ENCODE data around the gene ANAPC13. TPM values are rescaled to one million over a fixed set of nuclear protein-coding genes. Genes with fewer than 3 reads are reported as not detected.

Gene ANAPC13
- polyA plus RNA-seq, 1 donor from 2014 or later, result 178 TPM

DNA sequence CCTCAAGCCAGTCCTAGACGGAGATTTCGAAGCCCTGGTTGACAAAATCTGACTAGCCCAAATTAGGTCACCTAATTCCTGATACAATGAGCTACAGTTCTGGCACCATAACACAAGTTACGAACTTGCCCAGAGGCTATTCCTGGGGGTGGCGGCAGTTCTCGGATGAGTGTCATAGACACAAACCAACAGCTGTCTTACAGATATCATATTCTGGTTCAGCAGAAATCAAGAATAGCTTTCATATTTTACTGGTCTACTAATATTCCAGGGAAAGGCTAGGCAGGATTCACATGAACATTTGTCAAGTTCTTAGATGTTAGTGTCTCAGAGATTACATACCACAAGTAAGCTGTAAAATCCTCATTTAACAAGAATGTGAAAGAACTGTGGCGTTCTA is 8.8 kb downstream of the ANAPC13 start:
- Histone ChIP-seq H3F3A (ENCODE audit: insufficient read depth, low read length, poor library complexity, severe bottlenecking) (no peaks in the 10 kb centered on the region), H3K79me2 (replicated peaks; ENCODE audit: insufficient read depth, low read length) (no peaks in the 10 kb centered on the region), H3K27ac (ENCODE audit: low read length) (no peak overlapping the region), H3K4me2 (ENCODE audit: low read length) (no peak overlapping the region), H3K4me3 (ENCODE audit: low read length) (no peak overlapping the region), H3K9ac (ENCODE audit: low read length) (no peak overlapping the region), H4K20me1 (ENCODE audit: insufficient read depth) (no peaks in the 10 kb centered on the region), H3K36me3 (ENCODE audit: insufficient read depth, low read length) (peaks cover 10% of the 10 kb centered on the region), H3K9me2 (ENCODE audit: insufficient read depth, low read length) (no peaks in the 10 kb centered on the region), H3K9me3 (ENCODE audit: low read length) (no peaks in the 10 kb centered on the region), H2AFZ (ENCODE audit: low read depth, low read length) (no peak overlapping the region), H3K27me3 (ENCODE audit: insufficient read depth, low read depth, low read length) (no peaks in the 10 kb centered on the region)
- TF ChIP-seq RAD21 (conservative IDR thresholded peaks at IDR 0.05) (no peak), EP300 (conservative IDR thresholded peaks at IDR 0.05; ENCODE audit: poor library complexity, severe bottlenecking) (no peak), SMC3 (conservative IDR thresholded peaks at IDR 0.05; ENCODE audit: poor library complexity) (no peak), EZH2 (IDR thresholded peaks at IDR 0.05; ENCODE audit: borderline replicate concordance, insufficient read depth, low read length, poor library complexity, severe bottlenecking) (no peak), TAF1 (IDR thresholded peaks at IDR 0.05; ENCODE audit: low read depth) (no peak), MXI1 (conservative IDR thresholded peaks at IDR 0.05; ENCODE audit: poor library complexity, severe bottlenecking) (no peak), POLR2AphosphoS5 (IDR thresholded peaks at IDR 0.05) (no peak)
- TF ChIP-seq, protein P1, sequence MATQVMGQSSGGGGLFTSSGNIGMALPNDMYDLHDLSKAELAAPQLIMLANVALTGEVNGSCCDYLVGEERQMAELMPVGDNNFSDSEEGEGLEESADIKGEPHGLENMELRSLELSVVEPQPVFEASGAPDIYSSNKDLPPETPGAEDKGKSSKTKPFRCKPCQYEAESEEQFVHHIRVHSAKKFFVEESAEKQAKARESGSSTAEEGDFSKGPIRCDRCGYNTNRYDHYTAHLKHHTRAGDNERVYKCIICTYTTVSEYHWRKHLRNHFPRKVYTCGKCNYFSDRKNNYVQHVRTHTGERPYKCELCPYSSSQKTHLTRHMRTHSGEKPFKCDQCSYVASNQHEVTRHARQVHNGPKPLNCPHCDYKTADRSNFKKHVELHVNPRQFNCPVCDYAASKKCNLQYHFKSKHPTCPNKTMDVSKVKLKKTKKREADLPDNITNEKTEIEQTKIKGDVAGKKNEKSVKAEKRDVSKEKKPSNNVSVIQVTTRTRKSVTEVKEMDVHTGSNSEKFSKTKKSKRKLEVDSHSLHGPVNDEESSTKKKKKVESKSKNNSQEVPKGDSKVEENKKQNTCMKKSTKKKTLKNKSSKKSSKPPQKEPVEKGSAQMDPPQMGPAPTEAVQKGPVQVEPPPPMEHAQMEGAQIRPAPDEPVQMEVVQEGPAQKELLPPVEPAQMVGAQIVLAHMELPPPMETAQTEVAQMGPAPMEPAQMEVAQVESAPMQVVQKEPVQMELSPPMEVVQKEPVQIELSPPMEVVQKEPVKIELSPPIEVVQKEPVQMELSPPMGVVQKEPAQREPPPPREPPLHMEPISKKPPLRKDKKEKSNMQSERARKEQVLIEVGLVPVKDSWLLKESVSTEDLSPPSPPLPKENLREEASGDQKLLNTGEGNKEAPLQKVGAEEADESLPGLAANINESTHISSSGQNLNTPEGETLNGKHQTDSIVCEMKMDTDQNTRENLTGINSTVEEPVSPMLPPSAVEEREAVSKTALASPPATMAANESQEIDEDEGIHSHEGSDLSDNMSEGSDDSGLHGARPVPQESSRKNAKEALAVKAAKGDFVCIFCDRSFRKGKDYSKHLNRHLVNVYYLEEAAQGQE (IDR thresholded peaks at IDR 0.05; ENCODE audit: borderline replicate concordance), result no peak
- TF ChIP-seq, protein P2, sequence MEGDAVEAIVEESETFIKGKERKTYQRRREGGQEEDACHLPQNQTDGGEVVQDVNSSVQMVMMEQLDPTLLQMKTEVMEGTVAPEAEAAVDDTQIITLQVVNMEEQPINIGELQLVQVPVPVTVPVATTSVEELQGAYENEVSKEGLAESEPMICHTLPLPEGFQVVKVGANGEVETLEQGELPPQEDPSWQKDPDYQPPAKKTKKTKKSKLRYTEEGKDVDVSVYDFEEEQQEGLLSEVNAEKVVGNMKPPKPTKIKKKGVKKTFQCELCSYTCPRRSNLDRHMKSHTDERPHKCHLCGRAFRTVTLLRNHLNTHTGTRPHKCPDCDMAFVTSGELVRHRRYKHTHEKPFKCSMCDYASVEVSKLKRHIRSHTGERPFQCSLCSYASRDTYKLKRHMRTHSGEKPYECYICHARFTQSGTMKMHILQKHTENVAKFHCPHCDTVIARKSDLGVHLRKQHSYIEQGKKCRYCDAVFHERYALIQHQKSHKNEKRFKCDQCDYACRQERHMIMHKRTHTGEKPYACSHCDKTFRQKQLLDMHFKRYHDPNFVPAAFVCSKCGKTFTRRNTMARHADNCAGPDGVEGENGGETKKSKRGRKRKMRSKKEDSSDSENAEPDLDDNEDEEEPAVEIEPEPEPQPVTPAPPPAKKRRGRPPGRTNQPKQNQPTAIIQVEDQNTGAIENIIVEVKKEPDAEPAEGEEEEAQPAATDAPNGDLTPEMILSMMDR (IDR thresholded peaks at IDR 0.05; ENCODE audit: poor library complexity, severe bottlenecking), result no peak

DNA sequence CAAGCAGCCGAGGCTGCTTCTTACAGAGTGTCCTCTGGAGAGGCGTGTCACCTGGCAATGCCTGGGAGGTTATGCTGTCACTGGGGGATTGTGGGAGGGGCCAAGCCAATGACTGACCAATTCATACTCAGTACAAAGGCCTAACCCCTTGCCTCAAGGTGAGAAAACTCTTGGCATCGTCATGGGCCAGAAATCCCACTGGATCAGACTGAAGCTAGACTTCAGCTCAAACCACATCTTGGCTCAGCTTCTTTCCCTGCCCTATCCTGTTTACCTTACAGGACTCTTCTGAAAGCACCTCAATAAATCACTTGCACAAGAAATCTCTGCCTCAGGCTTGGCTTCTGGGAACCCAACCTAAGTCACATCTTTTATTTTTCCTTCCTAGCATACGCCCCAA is 9.5 kb downstream of the ANAPC13 start:
- Histone ChIP-seq H3K9me2 (ENCODE audit: insufficient read depth, low read length) (no peaks in the 10 kb centered on the region), H3K9ac (ENCODE audit: low read length) (no peak overlapping the region), H3K9me3 (ENCODE audit: low read length) (no peaks in the 10 kb centered on the region), H2AFZ (ENCODE audit: low read depth, low read length) (no peak overlapping the region), H3K27me3 (ENCODE audit: insufficient read depth, low read depth, low read length) (no peaks in the 10 kb centered on the region), H3F3A (ENCODE audit: insufficient read depth, low read length, poor library complexity, severe bottlenecking) (no peaks in the 10 kb centered on the region), H3K27ac (ENCODE audit: low read length) (no peak overlapping the region), H4K20me1 (ENCODE audit: insufficient read depth) (no peaks in the 10 kb centered on the region), H3K4me2 (ENCODE audit: low read length) (no peak overlapping the region), H3K36me3 (ENCODE audit: insufficient read depth, low read length) (peaks cover 7% of the 10 kb centered on the region), H3K4me3 (ENCODE audit: low read length) (no peak overlapping the region), H3K79me2 (replicated peaks; ENCODE audit: insufficient read depth, low read length) (no peaks in the 10 kb centered on the region)
- TF ChIP-seq, protein P1 (IDR thresholded peaks at IDR 0.05; ENCODE audit: borderline replicate concordance), result no peak
- TF ChIP-seq EZH2 (IDR thresholded peaks at IDR 0.05; ENCODE audit: borderline replicate concordance, insufficient read depth, low read length, poor library complexity, severe bottlenecking) (no peak), EP300 (conservative IDR thresholded peaks at IDR 0.05; ENCODE audit: poor library complexity, severe bottlenecking) (no peak), MXI1 (conservative IDR thresholded peaks at IDR 0.05; ENCODE audit: poor library complexity, severe bottlenecking) (no peak), SMC3 (conservative IDR thresholded peaks at IDR 0.05; ENCODE audit: poor library complexity) (no peak), POLR2AphosphoS5 (IDR thresholded peaks at IDR 0.05) (no peak), RAD21 (conservative IDR thresholded peaks at IDR 0.05) (no peak)

All from neural cell (in vitro differentiated cells).